Measurements from ENCODE around the gene TTC21B. TPM values are rescaled to one million over a fixed set of nuclear protein-coding genes. Genes with fewer than 3 reads are reported as not detected.

Gene TTC21B
- total RNA-seq, 4 donors from 2014 or later = 19.9 to 37.0 (median 22.9) TPM

- 92% methylated on average over 2 of the region's 2 CpGs for WGBS
- no peaks in the 10 kb centered on the region for H3K27me3 ChIP-seq
- no peak overlapping the region for H3K27ac ChIP-seq (replicated peaks in 1 of 4)
- H3K9me3 ChIP-seq = no peaks in the 10 kb centered on the region
- DNase-seq (ENCODE audit: extremely low spot score) = no peak
- no peak for TF ChIP-seq POLR2AphosphoS5 (IDR thresholded peaks at IDR 0.05)
- no peak for TF ChIP-seq POLR2A (IDR thresholded peaks at IDR 0.05; ENCODE audit: low read depth)
- no peak overlapping the region for H3K4me3 ChIP-seq
- peaks cover 9 to 53% (median 32%) of the 10 kb centered on the region in 4 donors for H3K36me3 ChIP-seq
- intact Hi-C loops (cut with DNase I) = no loop called here
- H3K4me1 ChIP-seq = peaks cover 0 to 11% (median 9%) of the 10 kb centered on the region in 4 donors
Measured at GRCh38 chr2:165905854-165906253, 47.7 kb downstream of the TTC21B start.

GRCh38 chr2:165905269-165905668, 48.3 kb downstream of the TTC21B start:
- Histone ChIP-seq H3K4me1 (peaks cover 0 to 11% (median 9%) of the 10 kb centered on the region in 4 donors), H3K9me3 (no peaks in the 10 kb centered on the region), H3K27me3 (no peaks in the 10 kb centered on the region), H3K27ac (replicated peaks in 1 of 4) (no peak overlapping the region), H3K4me3 (no peak overlapping the region), H3K36me3 (peaks cover 14 to 51% (median 32%) of the 10 kb centered on the region in 4 donors)
- intact Hi-C loops (cut with DNase I) = no loop called here
- TF ChIP-seq POLR2AphosphoS5 (IDR thresholded peaks at IDR 0.05) (no peak), POLR2A (IDR thresholded peaks at IDR 0.05; ENCODE audit: low read depth) (no peak), EP300 (IDR thresholded peaks at IDR 0.05) (no peak), CTCF (IDR thresholded peaks at IDR 0.05) (no peak)
- DNase-seq (ENCODE audit: extremely low spot score) = no peak
- WGBS = 98% methylated on average over 1 of the region's 1 CpG

GRCh38 chr2:165904432-165904831, 49.1 kb downstream of the TTC21B start:
- Histone ChIP-seq H3K27ac (replicated peaks in 1 of 4) (no peak overlapping the region), H3K36me3 (peaks cover 18 to 52% (median 36%) of the 10 kb centered on the region in 4 donors), H3K4me1 (peaks cover 0 to 11% (median 9%) of the 10 kb centered on the region in 4 donors), H3K27me3 (no peaks in the 10 kb centered on the region), H3K4me3 (no peak overlapping the region), H3K9me3 (no peaks in the 10 kb centered on the region)
- no peak for DNase-seq (ENCODE audit: extremely low spot score)
- no peak for TF ChIP-seq POLR2A (IDR thresholded peaks at IDR 0.05; ENCODE audit: low read depth)
- TF ChIP-seq CTCF (IDR thresholded peaks at IDR 0.05) = no peak
- no peak for TF ChIP-seq EP300 (IDR thresholded peaks at IDR 0.05)
- no peak for TF ChIP-seq POLR2AphosphoS5 (IDR thresholded peaks at IDR 0.05)
- intact Hi-C loops (cut with DNase I) = no loop called here
- WGBS = 95% methylated on average over 2 of the region's 2 CpGs

- no peak for DNase-seq (ENCODE audit: extremely low spot score)
- Histone ChIP-seq H3K27me3 (no peaks in the 10 kb centered on the region), H3K36me3 (peaks cover 25 to 63% (median 45%) of the 10 kb centered on the region in 4 donors), H3K27ac (replicated peaks in 1 of 4) (no peak overlapping the region), H3K4me3 (no peak overlapping the region), H3K9me3 (no peaks in the 10 kb centered on the region), H3K4me1 (peaks cover 0 to 11% (median 9%) of the 10 kb centered on the region in 4 donors)
- 92% methylated on average over 5 of the region's 5 CpGs for WGBS
- intact Hi-C loops (cut with DNase I) = no loop called here
- TF ChIP-seq POLR2A (IDR thresholded peaks at IDR 0.05; ENCODE audit: low read depth) (no peak), EP300 (IDR thresholded peaks at IDR 0.05) (no peak), POLR2AphosphoS5 (IDR thresholded peaks at IDR 0.05) (no peak)
Measured at GRCh38 chr2:165903406-165903805, 50.2 kb downstream of the TTC21B start.

GRCh38 chr2:165902934-165903333, 50.6 kb downstream of the TTC21B start:
- TF ChIP-seq CTCF (IDR thresholded peaks at IDR 0.05) = no peak
- Histone ChIP-seq H3K4me3 (no peak overlapping the region), H3K27ac (replicated peaks in 1 of 4) (no peak overlapping the region), H3K27me3 (no peaks in the 10 kb centered on the region), H3K9me3 (no peaks in the 10 kb centered on the region), H3K4me1 (peaks cover 0 to 11% (median 9%) of the 10 kb centered on the region in 4 donors), H3K36me3 (peaks cover 30 to 67% (median 49%) of the 10 kb centered on the region in 4 donors)
- intact Hi-C loops (cut with DNase I) = no loop called here
- no peak for DNase-seq (ENCODE audit: extremely low spot score)
